HG03571 (cell line): ENCODE results near the gene LHPP.

ENCODE experiments used
- ATAC-seq: cut with Tn5 transposase; IDR thresholded peaks from one replicate; pipeline ENCODE4 v1.9.1; 2021; ENCODE audit not compliant: unreplicated experiment

The LHPP gene

DNA sequence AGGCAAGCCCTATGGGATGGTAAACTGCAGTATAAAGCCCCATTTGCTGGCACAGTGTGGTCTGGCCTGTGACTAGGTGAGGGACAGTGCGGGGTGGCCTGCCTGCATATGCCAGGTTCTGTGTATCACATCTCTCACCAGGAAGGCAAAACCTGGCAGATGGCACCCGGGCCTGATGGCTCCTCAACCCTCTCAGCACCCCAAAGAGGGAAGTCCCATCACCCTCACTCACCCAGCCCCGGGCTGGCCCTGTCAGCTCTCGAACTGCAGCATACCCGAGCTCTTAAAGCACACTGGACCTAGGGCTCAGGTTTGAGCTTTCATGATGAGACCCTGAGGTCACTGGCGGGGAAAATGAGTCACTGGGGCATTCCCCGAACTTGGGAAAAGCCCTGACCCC, 130.5 kb downstream of the LHPP start:
- no peak for ATAC-seq

- no peak for ATAC-seq
These were observed 131.3 kb downstream of the LHPP start for GRCh38 chr10:124592736-124593430.

GRCh38 chr10:124593431-124593985, 131.9 kb downstream of the LHPP start:
- ATAC-seq, result no peak

- ATAC-seq, result no peak
These were observed 132.6 kb downstream of the LHPP start for GRCh38 chr10:124594240-124594639.

DNA sequence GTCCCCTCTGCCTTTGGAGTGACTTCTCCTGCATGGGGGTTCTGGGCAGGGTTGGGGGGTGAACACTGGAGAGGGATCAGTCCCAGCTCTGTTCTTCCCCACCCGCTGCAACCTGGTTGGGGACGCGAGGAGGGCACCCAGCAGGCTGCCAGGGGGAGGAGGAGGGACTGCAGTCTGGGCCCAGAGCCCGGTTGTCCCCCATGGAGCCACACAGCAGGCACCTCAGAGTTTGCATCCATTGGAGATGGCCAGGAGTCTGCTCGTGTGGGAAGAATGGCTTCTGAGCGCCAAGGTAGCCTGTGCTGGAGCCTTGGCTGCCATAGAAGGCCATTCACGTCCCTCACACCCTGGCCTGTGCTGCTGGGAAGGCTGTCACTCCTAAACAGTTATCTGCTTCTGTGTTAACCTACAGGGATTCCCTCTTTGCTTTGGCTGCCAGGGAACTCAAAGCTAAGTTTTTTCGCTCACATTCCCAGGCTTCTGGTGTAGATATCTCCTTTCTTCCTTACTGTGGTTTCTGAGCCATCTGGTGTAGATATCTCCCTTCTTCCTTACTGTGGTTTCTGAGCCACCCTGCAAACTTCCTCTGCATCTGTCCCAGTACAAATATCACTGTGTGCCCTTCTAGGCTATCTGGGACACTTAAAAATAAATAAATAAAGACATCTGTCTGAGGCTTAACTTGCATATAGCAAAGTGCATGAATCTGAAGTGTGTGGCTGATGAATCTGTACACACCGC, 133.7 kb downstream of the LHPP start:
- no peak for ATAC-seq

DNA sequence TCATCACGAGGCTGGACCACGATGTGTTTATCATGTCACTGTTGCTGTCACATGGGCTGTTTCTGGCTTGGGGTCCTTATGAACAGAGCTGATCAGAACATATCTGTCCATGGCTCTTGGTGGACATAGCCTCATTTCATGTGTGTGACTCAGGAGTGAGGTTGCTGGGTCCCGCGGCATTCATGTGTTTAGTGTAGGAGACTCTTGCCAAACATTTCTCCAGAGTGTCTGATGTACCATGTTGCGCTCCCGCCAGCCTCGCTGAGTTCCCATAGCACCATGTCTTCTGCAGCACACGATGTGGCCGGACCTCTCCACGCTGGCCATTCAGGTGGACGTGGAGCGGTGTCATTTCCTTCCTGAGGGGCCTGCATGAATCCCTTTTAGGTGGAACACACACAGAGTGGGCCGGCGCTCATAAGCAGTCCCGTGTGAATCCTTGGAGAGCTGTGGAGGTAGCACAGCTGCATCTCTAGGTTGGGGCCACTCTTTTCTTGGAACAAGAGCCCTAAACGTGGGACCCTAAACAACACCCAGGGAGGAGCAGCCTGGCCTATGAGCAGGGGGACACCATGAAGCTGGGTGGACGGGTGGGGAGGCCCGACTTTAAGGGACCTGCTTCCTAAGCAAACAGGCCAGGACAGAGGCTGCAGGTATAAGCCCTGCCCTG, 134.6 kb downstream of the LHPP start:
- no peak for ATAC-seq

GRCh38 chr10:124596962-124597845, 135.6 kb downstream of the LHPP start:
- no peak for ATAC-seq

DNA sequence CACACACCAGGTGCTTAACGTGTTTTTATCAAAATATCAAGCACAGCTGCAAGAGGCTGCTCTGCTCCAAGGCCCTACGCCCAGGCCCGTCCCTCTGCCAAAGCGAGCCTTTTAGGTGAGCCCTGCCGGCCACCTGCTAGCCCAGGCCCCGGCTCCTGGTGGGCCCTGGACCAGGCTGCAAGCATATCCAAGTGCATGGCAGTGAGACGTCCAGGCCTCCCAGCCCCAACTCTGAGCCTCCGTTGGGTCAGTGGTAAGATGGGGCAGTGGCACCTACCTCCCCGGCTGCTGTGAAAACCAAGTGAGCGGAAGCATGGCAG, 136.2 kb downstream of the LHPP start:
- no peak for ATAC-seq

- ATAC-seq, result no peak
These were observed 136.6 kb downstream of the LHPP start for GRCh38 chr10:124598196-124598595.

DNA sequence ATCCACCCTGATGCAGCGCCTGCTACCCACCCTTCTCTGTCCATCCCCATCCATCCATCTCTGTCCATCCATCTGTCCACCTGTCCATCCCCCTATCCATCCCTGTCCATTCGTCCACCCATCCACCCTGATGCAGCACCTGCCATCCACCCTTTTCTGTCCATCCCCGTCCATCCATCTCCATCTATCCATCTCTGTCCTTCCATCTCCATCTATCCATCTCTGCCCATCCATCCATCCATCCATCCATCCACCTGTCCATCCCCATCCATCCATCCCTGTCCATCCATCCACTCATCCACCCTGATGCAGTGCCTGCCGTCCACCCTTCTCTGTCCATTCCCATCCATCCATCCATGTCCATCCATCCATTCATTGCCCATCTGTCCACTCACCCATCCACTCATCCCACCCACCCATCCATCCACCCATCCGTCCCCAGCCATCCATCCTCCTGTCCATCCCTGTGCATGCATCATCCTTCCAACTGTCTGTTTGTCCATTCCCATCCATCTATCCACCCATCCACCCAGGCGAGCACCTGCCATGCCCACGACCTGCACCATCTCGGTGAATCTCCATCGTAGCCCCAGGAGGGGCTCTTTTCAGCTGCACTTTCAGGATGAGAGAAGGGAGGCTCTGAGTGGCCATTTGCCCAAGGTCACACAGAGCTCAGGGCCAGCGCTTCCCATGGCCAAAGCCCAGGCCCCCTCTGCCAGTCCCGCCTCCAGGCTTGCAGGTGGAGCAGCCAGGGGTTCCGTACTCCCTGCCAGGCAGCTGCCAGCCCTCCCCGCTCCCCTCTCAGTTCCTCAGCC, 137.4 kb downstream of the LHPP start:
- no peak for ATAC-seq

- no peak for ATAC-seq
These were observed 138.0 kb downstream of the LHPP start for GRCh38 chr10:124599588-124600050.

GRCh38 chr10:124600051-124600880, 138.6 kb downstream of the LHPP start:
- no peak for ATAC-seq

GRCh38 chr10:124601016-124601415, 139.4 kb downstream of the LHPP start:
- ATAC-seq, result peak; percentile 12

- peak; percentile 62 for ATAC-seq
These were observed 140.0 kb downstream of the LHPP start for GRCh38 chr10:124601431-124602120.

DNA sequence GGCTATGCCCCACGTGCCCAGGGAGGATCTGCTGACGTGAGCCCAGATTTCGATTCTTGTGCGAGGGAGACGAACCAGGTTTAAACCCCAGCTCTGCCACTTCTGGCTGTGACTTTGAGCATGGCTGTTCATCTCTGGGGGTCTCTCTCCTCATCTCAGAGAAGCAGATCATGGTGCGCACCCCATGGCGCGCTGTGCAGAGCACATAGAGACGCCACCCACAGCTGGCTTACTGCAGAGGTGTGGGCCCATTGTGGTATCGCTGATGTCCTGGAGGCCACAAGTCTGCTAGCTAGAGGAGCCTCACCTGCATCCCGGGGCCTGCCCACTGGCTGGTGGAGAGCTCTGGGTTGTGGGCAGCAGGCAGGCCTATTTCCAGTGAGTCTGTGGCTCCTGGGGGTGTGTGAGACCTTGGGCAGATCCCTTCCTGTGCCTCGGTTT, 140.5 kb downstream of the LHPP start:
- no peak for ATAC-seq

GRCh38 chr10:124602646-124603365, 141.2 kb downstream of the LHPP start:
- no peak for ATAC-seq

DNA sequence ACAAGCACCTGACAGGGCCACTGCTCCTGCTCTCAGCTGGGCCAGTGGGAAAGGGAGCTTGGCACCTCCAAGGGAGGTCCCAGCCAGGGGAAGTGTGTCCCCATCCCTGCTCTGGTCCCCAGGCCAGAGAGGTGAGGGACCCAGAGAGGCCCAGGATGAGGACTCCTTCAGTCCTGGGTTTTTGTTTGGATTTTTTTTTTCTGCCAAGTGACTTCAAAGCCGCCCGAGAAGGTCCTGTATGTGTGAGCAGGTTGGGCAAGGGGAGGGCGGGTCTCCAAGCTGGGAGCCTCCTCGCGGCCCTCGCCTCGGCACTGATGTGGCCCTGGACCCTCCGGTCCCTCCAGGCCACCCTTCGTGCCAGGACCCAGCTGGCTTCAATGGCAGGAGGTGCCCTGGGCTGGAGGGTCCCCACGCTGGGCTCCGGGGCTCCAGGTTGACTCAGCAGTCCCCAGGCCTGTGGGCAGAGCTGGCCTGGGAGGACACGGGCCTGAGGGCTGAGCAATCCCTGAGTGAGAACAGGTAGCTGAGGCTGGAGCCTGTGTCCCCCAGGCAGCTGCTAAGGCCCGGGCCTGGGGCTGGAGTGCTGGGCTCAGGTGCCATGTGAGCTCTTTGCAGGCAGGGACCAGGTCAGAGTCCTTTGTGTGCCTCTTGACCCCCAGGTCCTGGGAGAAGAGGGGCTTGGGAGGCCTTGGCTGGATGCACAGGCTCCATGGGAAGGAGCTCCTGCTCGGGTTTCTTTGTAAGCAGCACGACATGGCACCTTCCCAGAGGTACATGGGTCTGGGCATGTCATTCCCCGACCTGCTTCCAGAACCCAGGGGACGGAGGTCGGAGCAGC, 142.0 kb downstream of the LHPP start:
- ATAC-seq, result no peak
